Osteoblast (primary cell): ENCODE results near the gene CDH4. TPM values are rescaled to one million over a fixed set of nuclear protein-coding genes. Genes with fewer than 3 reads are reported as not detected.

Experiments used
- DNase-seq: peaks from one replicate; pipeline ENCODE4 v3.0.0; 2011; ENCODE audit warnings: low spot score, mixed read lengths; ENCODE audit not compliant: insufficient read length; ENCODE audit errors: missing footprints
- H2AFZ ChIP-seq: 2 replicates; pipeline ENCODE4 v1.6.0; 2011; ENCODE audit warnings: mild to moderate bottlenecking, low read length
- H3K27ac ChIP-seq: 2 replicates; pipeline ENCODE4 v1.5.1; 2011; ENCODE audit warnings: mild to moderate bottlenecking, low read depth, low read length, moderate library complexity
- H3K27me3 ChIP-seq: 2 replicates; pipeline ENCODE4 v1.6.0; 2012; ENCODE audit warnings: mild to moderate bottlenecking, control low read depth, inconsistent platforms, low read length, moderate library complexity; ENCODE audit not compliant: insufficient read depth
- H3K36me3 ChIP-seq: 2 replicates; pipeline ENCODE4 v1.5.1; 2011; ENCODE audit warnings: mild to moderate bottlenecking, low read length, control low read depth, moderate library complexity; ENCODE audit not compliant: insufficient read depth
- H3K4me1 ChIP-seq: 2 replicates; pipeline ENCODE4 v1.5.1; 2011; ENCODE audit warnings: mild to moderate bottlenecking, low read length, control low read depth, moderate library complexity; ENCODE audit not compliant: insufficient read depth
- H3K4me2 ChIP-seq: 2 replicates; pipeline ENCODE4 v1.6.0; 2011; ENCODE audit warnings: mild to moderate bottlenecking, low read length; ENCODE audit not compliant: insufficient read depth
- H3K4me3 ChIP-seq: fragments of 200-600 bp; sonication (generic); 3 replicates; pipeline ENCODE4 v1.5.1; 2012; ENCODE audit warnings: mild to moderate bottlenecking, low read length, inconsistent platforms; ENCODE audit not compliant: insufficient read depth
- H3K79me2 ChIP-seq: 2 replicates; pipeline ENCODE4 v1.6.0; 2012; ENCODE audit warnings: mild to moderate bottlenecking, low read length, control low read depth, inconsistent platforms; ENCODE audit not compliant: insufficient read depth
- H3K9me3 ChIP-seq: 2 replicates; pipeline ENCODE4 v1.5.1; 2011; ENCODE audit warnings: low read depth, low read length, control low read depth
- H4K20me1 ChIP-seq: 2 replicates; pipeline ENCODE4 v1.6.0; 2012; ENCODE audit warnings: mild to moderate bottlenecking, low read length, control low read depth; ENCODE audit not compliant: insufficient read depth
- CTCF ChIP-seq: IDR thresholded peaks from 2 replicates; pipeline ENCODE4 v1.5.1; 2011; ENCODE audit warnings: mild to moderate bottlenecking, low read depth, low read length, moderate library complexity; ENCODE audit errors: extremely low read depth
- total RNA-seq: library from RNA; depleted of rRNA; stranded (reverse); fragments of >200 nt; gene quantifications from 2 replicates; pipeline ENCODE4 v1.2.3, GENCODE V29; 2012

Gene CDH4
- total RNA-seq, 1 donor, result 1.1 TPM

GRCh38 chr20:61372137-61373054 lies 120.3 kb downstream of the CDH4 start:
- Histone ChIP-seq H3K36me3 (no peaks in the 10 kb centered on the region), H3K27ac (no peak overlapping the region), H3K79me2 (no peaks in the 10 kb centered on the region), H3K4me1 (no peaks in the 10 kb centered on the region), H3K4me3 (no peak overlapping the region), H3K27me3 (no peaks in the 10 kb centered on the region), H2AFZ (no peak overlapping the region), H3K9me3 (no peaks in the 10 kb centered on the region), H3K4me2 (no peak overlapping the region), H4K20me1 (no peaks in the 10 kb centered on the region)
- no peak for TF ChIP-seq CTCF
- peak; percentile 84 for DNase-seq

GRCh38 chr20:61373055-61373399 lies 121.0 kb downstream of the CDH4 start:
- H3K4me2 ChIP-seq, result no peak overlapping the region
- no peak overlapping the region for H3K4me3 ChIP-seq
- no peaks in the 10 kb centered on the region for H3K79me2 ChIP-seq
- no peaks in the 10 kb centered on the region for H3K27me3 ChIP-seq
- no peak overlapping the region for H3K27ac ChIP-seq
- H2AFZ ChIP-seq, result no peak overlapping the region
- no peaks in the 10 kb centered on the region for H4K20me1 ChIP-seq
- H3K9me3 ChIP-seq, result no peaks in the 10 kb centered on the region
- TF ChIP-seq CTCF, result no peak
- no peaks in the 10 kb centered on the region for H3K4me1 ChIP-seq
- no peaks in the 10 kb centered on the region for H3K36me3 ChIP-seq
- DNase-seq, result peak; percentile 25

GRCh38 chr20:61373956-61374545 lies 122.0 kb downstream of the CDH4 start:
- H3K9me3 ChIP-seq, result no peaks in the 10 kb centered on the region
- DNase-seq, result peak; percentile 54
- no peaks in the 10 kb centered on the region for H3K27me3 ChIP-seq
- no peak overlapping the region for H3K4me3 ChIP-seq
- H3K4me2 ChIP-seq, result no peak overlapping the region
- no peaks in the 10 kb centered on the region for H3K4me1 ChIP-seq
- H2AFZ ChIP-seq, result no peak overlapping the region
- no peaks in the 10 kb centered on the region for H3K36me3 ChIP-seq
- H4K20me1 ChIP-seq, result no peaks in the 10 kb centered on the region
- TF ChIP-seq CTCF, result no peak
- H3K79me2 ChIP-seq, result no peaks in the 10 kb centered on the region
- H3K27ac ChIP-seq, result no peak overlapping the region

- Histone ChIP-seq H3K4me3 (no peak overlapping the region), H3K4me2 (no peak overlapping the region), H3K4me1 (no peaks in the 10 kb centered on the region), H3K79me2 (no peaks in the 10 kb centered on the region), H3K9me3 (no peaks in the 10 kb centered on the region), H3K36me3 (no peaks in the 10 kb centered on the region), H3K27ac (no peak overlapping the region), H4K20me1 (no peaks in the 10 kb centered on the region), H3K27me3 (no peaks in the 10 kb centered on the region), H2AFZ (no peak overlapping the region)
- no peak for DNase-seq
- no peak for TF ChIP-seq CTCF
Measured at GRCh38 chr20:61376541-61377240, 124.6 kb downstream of the CDH4 start.
